ENCODE data around the gene PIGT. TPM values are rescaled to one million over a fixed set of nuclear protein-coding genes. Genes with fewer than 3 reads are reported as not detected.

PIGT gene
- total and polyA plus RNA-seq, 2 experiments from 2014 or later, result 48.4 to 63.1 TPM

DNA sequence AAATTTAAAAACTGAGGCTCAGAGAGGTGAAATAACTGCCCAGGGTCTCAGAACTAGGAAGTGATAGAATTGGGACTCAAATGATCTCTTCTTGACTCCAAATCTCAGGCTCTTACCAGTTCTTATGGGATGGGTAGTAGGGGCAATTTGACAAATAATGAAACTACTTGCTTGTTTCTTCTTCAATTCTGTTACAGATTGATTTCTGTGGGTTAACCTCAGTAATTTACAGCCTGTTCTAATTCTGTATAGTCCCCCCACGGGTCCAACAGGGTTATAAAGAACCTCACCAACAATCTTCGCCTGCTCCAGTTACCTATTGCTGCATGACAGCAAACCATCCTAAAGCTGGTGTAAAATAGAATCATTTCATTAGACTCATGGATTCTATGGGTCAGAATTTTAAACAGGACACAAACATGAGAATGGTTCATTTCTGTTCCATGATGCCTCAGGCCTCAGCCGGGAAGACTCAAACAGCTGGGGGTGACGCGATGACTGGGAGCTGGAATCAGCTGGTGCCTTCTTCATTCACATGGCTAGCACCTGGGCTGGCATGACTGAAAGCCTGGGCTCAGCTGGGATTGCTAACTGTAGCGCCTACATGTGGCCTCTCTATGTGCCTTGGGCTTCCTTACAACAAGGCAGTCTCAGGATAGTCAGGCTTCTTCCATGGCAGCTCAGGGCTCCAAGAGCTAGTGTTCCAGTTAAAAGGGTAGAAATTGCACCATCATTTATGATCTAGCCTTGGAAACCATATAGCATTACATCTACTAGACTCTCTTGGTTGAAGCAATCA, 47.0 kb downstream of the PIGT start:
- no peak overlapping the region for H3K27ac ChIP-seq (ENCODE audit: low read depth)
- Mint-ChIP-seq H3K27me3 (ENCODE audit: insufficient read depth, low read depth, poor library complexity) (no peaks in the 10 kb centered on the region), H3K9me3 (no peaks in the 10 kb centered on the region), H3K4me1 (peaks cover 10% of the 10 kb centered on the region), H3K36me3 (ENCODE audit: low read depth) (no peaks in the 10 kb centered on the region), H3K27ac (no peak overlapping the region), H3K4me3 (no peak overlapping the region)
- no peaks in the 10 kb centered on the region for H3K9me2 ChIP-seq (ENCODE audit: insufficient read depth)
- H3K4me1 ChIP-seq (ENCODE audit: insufficient read depth), result peaks cover 10% of the 10 kb centered on the region
- no peaks in the 10 kb centered on the region for H3F3A ChIP-seq (replicated peaks; ENCODE audit: low read depth)
- TF ChIP-seq, protein P1, sequence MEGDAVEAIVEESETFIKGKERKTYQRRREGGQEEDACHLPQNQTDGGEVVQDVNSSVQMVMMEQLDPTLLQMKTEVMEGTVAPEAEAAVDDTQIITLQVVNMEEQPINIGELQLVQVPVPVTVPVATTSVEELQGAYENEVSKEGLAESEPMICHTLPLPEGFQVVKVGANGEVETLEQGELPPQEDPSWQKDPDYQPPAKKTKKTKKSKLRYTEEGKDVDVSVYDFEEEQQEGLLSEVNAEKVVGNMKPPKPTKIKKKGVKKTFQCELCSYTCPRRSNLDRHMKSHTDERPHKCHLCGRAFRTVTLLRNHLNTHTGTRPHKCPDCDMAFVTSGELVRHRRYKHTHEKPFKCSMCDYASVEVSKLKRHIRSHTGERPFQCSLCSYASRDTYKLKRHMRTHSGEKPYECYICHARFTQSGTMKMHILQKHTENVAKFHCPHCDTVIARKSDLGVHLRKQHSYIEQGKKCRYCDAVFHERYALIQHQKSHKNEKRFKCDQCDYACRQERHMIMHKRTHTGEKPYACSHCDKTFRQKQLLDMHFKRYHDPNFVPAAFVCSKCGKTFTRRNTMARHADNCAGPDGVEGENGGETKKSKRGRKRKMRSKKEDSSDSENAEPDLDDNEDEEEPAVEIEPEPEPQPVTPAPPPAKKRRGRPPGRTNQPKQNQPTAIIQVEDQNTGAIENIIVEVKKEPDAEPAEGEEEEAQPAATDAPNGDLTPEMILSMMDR (conservative IDR thresholded peaks at IDR 0.05; ENCODE audit: low read depth in 2 of 2), result peak; percentile 27 to 54
- no peak for TF ChIP-seq JUNB (IDR thresholded peaks at IDR 0.05; ENCODE audit: unreplicated experiment)
- H3K4me3 ChIP-seq, result no peak overlapping the region
- H3K27me3 ChIP-seq (ENCODE audit: insufficient read depth), result no peaks in the 10 kb centered on the region
- no peaks in the 10 kb centered on the region for H3K36me3 ChIP-seq (ENCODE audit: insufficient read depth)
- H3K79me2 ChIP-seq (replicated peaks; ENCODE audit: insufficient read depth), result no peaks in the 10 kb centered on the region
- H2AFZ ChIP-seq, result no peak overlapping the region
- DNase-seq (ENCODE audit: low spot score) (peak; percentile 50), ATAC-seq (peak; percentile 78)
- no peak overlapping the region for H3K4me2 ChIP-seq
- no peaks in the 10 kb centered on the region for H4K20me1 ChIP-seq (replicated peaks; ENCODE audit: insufficient read depth)

DNA sequence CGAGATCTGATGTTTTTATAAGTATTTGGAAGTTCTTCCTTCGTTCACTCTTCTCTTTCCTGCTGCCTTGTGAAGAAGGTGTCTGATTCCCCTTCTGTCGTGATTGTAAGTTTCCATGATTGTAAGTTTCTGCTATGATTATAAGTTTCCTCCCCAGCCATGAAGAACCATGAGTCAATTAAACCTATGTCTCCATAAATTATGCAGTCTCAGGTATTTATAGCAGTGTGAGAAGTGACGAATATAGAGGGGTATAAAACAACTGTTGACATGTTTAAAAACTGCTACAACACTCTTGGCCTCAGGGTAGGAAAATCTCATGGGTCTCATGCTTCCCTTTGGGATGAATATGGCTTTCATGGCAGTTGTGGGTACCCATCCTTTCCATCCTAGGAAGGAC, 47.8 kb downstream of the PIGT start:
- H4K20me1 ChIP-seq (replicated peaks; ENCODE audit: insufficient read depth), result no peaks in the 10 kb centered on the region
- DNase-seq (ENCODE audit: low spot score), result no peak
- no peak overlapping the region for H2AFZ ChIP-seq
- no peaks in the 10 kb centered on the region for H3F3A ChIP-seq (replicated peaks; ENCODE audit: low read depth)
- no peak overlapping the region for H3K4me2 ChIP-seq
- Mint-ChIP-seq H3K36me3 (ENCODE audit: low read depth) (no peaks in the 10 kb centered on the region), H3K9me3 (no peaks in the 10 kb centered on the region), H3K27me3 (ENCODE audit: insufficient read depth, low read depth, poor library complexity) (peaks cover 6% of the 10 kb centered on the region), H3K4me1 (peaks cover 18% of the 10 kb centered on the region), H3K27ac (no peak overlapping the region), H3K4me3 (no peak overlapping the region)
- no peak overlapping the region for H3K27ac ChIP-seq (ENCODE audit: low read depth)
- H3K79me2 ChIP-seq (replicated peaks; ENCODE audit: insufficient read depth), result no peaks in the 10 kb centered on the region
- TF ChIP-seq JUNB (IDR thresholded peaks at IDR 0.05; ENCODE audit: unreplicated experiment) (no peak), ZNF331 (CRISPR knock-in tag; IDR thresholded peaks at IDR 0.05; ENCODE audit: low read depth) (no peak)
- TF ChIP-seq, protein P2, sequence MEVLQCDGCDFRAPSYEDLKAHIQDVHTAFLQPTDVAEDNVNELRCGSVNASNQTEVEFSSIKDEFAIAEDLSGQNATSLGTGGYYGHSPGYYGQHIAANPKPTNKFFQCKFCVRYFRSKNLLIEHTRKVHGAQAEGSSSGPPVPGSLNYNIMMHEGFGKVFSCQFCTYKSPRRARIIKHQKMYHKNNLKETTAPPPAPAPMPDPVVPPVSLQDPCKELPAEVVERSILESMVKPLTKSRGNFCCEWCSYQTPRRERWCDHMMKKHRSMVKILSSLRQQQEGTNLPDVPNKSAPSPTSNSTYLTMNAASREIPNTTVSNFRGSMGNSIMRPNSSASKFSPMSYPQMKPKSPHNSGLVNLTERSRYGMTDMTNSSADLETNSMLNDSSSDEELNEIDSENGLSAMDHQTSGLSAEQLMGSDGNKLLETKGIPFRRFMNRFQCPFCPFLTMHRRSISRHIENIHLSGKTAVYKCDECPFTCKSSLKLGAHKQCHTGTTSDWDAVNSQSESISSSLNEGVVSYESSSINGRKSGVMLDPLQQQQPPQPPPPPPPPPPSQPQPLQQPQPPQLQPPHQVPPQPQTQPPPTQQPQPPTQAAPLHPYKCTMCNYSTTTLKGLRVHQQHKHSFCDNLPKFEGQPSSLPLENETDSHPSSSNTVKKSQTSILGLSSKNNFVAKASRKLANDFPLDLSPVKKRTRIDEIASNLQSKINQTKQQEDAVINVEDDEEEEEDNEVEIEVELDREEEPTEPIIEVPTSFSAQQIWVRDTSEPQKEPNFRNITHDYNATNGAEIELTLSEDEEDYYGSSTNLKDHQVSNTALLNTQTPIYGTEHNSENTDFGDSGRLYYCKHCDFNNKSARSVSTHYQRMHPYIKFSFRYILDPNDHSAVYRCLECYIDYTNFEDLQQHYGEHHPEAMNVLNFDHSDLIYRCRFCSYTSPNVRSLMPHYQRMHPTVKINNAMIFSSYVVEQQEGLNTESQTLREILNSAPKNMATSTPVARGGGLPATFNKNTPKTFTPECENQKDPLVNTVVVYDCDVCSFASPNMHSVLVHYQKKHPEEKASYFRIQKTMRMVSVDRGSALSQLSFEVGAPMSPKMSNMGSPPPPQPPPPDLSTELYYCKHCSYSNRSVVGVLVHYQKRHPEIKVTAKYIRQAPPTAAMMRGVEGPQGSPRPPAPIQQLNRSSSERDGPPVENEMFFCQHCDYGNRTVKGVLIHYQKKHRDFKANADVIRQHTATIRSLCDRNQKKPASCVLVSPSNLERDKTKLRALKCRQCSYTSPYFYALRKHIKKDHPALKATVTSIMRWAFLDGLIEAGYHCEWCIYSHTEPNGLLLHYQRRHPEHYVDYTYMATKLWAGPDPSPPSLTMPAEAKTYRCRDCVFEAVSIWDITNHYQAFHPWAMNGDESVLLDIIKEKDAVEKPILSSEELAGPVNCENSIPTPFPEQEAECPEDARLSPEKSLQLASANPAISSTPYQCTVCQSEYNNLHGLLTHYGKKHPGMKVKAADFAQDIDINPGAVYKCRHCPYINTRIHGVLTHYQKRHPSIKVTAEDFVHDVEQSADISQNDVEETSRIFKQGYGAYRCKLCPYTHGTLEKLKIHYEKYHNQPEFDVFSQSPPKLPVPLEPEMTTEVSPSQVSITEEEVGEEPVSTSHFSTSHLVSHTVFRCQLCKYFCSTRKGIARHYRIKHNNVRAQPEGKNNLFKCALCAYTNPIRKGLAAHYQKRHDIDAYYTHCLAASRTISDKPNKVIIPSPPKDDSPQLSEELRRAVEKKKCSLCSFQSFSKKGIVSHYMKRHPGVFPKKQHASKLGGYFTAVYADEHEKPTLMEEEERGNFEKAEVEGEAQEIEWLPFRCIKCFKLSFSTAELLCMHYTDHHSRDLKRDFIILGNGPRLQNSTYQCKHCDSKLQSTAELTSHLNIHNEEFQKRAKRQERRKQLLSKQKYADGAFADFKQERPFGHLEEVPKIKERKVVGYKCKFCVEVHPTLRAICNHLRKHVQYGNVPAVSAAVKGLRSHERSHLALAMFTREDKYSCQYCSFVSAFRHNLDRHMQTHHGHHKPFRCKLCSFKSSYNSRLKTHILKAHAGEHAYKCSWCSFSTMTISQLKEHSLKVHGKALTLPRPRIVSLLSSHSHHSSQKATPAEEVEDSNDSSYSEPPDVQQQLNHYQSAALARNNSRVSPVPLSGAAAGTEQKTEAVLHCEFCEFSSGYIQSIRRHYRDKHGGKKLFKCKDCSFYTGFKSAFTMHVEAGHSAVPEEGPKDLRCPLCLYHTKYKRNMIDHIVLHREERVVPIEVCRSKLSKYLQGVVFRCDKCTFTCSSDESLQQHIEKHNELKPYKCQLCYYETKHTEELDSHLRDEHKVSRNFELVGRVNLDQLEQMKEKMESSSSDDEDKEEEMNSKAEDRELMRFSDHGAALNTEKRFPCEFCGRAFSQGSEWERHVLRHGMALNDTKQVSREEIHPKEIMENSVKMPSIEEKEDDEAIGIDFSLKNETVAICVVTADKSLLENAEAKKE (CRISPR knock-in tag; IDR thresholded peaks at IDR 0.05), result no peak
- no peaks in the 10 kb centered on the region for H3K9me2 ChIP-seq (ENCODE audit: insufficient read depth)
- no peaks in the 10 kb centered on the region for H3K36me3 ChIP-seq (ENCODE audit: insufficient read depth)
- peaks cover 4% of the 10 kb centered on the region; the same call in 1 of the 2 replicates for H3K27me3 ChIP-seq (ENCODE audit: insufficient read depth)
- H3K4me1 ChIP-seq (ENCODE audit: insufficient read depth), result peaks cover 16% of the 10 kb centered on the region
- ATAC-seq, result no peak
- no peak overlapping the region for H3K4me3 ChIP-seq

Measured in GM23338 (cell line).